ENCODE results near the gene SPEF1. TPM values are rescaled to one million over a fixed set of nuclear protein-coding genes. Genes with fewer than 3 reads are reported as not detected.
A peak's percentile ranks its signal among the peaks of the same experiment; 100 is the strongest.
"Not testable (repeated sequence)": the region's sequence is repeated elsewhere in the genome, so short reads cannot be mapped to it uniquely, and the experiment has no call there.

The SPEF1 gene
- polyA plus RNA-seq, 1 donor, result 0.11 TPM

DNA sequence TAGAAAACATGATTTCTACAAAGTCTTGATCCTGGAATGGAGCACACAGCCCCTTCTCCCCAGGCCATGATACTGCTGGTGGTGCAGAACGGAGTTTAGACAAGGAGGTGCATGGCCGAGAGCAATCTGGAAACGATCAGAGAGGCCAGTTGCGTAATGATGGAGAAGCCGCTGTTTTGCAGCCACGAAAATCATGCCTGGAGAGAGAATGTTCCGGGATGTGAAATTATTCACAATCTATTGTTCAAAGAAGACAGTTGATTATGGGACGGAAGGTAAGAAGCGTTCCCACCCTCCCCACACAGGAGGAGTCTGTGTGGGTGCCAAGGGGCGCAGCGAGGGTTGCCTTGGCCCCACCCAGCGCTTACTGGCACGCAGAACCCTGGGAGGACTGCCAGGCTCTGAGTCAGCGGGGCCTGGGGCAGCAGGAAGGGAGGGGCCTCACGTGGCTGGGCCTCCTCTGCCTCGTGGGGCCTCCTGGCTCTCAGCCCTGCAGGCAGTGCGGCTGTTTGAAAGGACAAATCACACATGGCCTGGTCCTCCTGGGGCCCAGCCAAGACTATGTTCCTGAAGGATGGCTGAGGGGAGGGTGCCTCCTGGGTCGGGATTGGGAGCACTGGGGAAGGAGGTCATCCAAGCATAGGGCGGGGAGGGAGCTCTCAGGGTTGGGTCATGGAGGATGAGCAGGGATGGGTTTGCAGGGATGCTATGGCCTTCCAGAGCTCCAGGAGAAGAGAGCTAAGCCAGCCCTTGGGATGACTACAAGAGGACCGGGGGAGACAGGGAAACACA, 30.4 kb upstream of the SPEF1 start:
- peak; percentile 86 for DNase-seq (ENCODE audit: low read depth)

DNA sequence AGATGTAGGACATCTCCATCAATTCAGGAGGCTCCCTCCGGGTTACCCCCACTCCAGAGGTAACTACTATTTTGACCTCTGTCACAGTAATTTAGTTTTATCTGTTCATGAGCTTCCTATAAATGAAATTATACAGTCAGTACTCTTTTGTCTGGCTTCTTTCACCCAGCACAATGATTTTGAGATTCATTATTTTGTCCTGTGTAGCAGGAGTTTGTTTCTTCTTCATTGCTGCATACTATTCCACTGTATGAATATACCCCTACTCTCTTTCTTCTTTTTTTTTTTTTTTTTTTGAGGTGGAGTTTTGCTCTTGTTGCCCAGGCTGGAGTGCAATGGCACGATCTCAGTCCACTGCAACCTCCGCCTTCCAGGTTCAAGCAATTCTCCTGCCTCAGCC, 27.3 kb upstream of the SPEF1 start:
- DNase-seq (ENCODE audit: low read depth), result no peak

DNA sequence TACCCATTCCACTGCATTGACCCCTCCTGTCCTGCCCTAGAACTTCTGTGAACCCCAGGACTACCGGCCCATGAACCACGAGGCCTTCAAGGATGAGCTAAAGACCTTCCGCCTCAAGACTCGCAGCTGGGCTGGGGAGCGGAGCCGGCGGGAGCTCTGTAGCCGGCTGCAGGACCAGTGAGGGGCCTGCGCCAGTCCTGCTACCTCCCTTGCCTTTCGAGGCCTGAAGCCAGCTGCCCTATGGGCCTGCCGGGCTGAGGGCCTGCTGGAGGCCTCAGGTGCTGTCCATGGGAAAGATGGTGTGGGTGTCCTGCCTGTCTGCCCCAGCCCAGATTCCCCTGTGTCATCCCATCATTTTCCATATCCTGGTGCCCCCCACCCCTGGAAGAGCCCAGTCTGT, 23.5 kb upstream of the SPEF1 start:
- DNase-seq (ENCODE audit: low read depth), result no peak

DNA sequence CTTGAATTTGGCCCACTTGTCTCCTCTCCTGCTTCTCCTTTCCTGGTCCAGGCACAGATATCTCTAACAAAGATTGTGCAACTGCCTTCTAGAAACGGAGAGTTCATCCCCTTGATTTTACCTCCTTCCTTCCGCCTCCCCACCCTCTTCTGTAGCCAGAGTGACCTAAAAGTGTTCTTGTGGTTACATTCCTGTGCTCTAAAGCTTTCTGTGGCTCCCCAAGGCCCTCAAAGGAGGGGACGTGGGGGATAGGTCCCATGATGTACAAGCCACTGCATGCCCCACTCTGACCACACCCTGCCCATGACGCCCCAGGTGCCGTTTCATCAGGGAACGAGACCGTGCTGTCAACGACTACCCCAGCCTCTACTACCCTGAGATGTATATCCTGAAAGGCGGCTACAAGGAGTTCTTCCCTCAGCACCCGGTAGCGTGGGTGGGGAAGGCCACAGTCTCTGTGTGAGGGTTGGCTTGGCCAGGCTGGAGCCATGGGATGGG, 23.1 kb upstream of the SPEF1 start:
- DNase-seq (ENCODE audit: low read depth), result no peak

DNA sequence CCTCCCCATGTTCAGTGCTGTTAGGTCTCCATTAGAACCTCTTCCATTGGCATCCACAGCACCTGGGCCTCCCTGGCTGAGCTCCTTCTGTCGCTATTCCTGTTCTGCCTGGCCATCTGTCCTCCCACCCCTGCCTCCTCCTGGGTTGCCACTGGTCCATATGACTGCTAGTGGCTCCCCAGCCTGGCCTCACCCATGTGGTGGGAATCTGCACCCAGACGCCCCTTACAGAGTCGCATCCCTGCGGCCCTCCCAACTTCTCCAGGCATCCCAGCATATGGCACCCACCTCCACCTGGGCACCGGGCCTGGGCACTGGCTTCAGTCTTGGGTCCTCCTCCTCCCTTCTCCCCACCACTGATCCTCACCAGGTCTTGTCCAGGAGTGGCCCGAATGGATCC, 22.6 kb upstream of the SPEF1 start:
- no peak for DNase-seq (ENCODE audit: low read depth)

- no peak for DNase-seq (ENCODE audit: low read depth)
These were observed 22.0 kb upstream of the SPEF1 start for GRCh38 chr20:3803289-3803688.

GRCh38 chr20:3802524-3803239, 21.4 kb upstream of the SPEF1 start:
- DNase-seq (ENCODE audit: low read depth), result no peak

GRCh38 chr20:3801846-3802245, 20.6 kb upstream of the SPEF1 start:
- no peak for DNase-seq (ENCODE audit: low read depth)

DNA sequence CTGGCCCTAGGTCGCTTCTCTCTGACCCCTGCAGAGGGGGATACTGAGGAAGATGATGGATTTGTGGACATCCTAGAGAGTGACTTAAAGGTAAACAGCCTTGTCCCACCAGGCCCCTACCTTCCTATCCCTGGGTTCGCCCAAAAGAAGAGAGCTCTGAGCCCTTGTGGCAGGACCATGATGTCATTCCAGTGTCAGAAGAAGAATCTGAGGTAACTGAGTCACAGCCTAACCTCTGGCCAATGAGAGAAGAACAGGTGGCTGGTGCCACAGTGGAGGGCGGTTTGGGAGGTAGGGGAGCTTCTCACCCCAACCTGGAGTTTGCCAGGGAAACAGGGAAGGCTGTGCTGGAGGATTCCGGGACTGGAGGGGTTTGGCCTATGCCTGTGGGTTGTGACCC, 20.1 kb upstream of the SPEF1 start:
- no peak for DNase-seq (ENCODE audit: low read depth)

DNA sequence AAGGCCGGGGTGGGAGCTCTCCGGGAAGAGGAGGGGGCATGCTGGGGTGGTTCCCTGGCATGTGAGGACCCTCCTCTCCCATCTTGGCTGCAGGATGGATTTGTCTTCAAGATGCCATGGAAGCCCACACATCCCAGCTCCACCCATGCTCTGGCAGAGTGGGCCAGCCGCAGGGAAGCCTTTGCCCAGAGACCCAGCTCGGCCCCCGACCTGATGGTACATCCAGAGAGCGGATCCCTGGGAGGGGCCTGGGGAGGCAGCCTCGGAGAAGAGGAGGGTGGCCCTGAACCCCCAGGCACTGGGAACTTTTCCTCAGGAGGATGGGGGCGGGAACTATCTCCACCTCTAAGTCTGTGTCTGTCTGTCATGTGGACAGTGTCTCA, 19.6 kb upstream of the SPEF1 start:
- no peak for DNase-seq (ENCODE audit: low read depth)

DNA sequence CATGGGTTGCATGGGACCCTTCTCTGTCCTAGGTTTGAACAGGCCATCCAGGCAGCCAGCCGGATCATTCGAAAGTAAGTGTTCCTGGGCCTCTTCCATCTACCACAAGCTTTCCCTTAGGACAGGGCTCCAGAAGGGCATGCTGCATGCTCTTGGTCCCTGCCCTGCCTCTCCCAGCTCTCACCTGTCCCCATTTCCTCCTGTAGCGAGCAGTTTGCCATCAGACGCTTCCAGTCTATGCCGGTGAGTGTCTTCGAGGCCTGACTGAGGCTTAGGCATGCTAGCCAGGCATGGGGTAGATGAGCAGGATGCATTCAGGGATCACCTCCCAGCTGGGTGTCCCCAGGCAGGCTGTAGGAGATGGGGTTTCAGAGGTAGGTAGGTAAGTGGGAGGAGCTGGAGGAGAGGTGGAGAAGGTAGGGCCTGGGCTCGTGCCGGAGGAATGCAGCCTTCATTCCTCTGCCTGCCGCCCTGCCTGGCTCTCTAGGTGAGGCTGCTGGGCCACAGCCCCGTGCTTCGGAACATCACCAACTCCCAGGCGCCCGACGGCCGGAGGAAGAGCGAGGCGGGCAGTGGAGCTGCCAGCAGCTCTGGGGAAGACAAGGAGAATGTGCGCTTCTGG, 19.1 kb upstream of the SPEF1 start:
- no peak for DNase-seq (ENCODE audit: low read depth)

DNA sequence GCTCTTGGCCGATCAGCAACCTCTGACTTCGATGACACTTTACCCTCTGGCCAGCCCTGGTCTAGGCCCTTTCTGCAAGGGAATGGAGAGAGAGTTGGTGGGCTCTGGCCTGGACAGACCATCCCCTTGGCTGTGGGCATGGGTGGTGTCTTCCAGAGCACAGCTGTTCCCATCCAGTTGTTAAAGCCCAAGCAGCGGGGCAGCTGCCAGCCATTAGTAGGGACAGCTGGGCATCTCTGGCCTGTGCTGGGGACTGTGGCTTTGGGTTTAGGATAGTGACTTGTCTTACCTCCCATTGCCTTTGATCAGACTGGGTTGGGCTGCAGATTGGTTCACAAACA, 17.6 kb upstream of the SPEF1 start:
- DNase-seq (ENCODE audit: low read depth), result no peak

DNA sequence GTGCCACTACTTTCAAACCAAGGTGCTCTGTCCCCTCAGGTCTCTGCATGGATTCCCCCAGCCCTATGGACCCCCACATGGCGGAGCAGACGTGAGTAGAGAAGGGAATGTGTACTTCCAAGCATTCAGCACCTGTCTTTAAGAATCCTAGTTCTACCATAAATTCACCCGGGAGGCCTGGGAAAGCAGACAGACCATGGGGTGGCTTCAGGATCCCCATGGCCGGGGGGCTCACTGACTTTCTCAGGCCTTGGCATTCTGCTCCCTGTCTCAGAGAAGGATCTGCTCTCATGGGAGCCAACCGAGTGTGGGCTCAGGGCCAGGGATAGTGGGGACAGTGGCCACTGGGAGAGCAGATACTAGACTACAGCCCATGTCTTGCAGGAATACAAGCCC, 17.1 kb upstream of the SPEF1 start:
- no peak for DNase-seq (ENCODE audit: low read depth)

DNA sequence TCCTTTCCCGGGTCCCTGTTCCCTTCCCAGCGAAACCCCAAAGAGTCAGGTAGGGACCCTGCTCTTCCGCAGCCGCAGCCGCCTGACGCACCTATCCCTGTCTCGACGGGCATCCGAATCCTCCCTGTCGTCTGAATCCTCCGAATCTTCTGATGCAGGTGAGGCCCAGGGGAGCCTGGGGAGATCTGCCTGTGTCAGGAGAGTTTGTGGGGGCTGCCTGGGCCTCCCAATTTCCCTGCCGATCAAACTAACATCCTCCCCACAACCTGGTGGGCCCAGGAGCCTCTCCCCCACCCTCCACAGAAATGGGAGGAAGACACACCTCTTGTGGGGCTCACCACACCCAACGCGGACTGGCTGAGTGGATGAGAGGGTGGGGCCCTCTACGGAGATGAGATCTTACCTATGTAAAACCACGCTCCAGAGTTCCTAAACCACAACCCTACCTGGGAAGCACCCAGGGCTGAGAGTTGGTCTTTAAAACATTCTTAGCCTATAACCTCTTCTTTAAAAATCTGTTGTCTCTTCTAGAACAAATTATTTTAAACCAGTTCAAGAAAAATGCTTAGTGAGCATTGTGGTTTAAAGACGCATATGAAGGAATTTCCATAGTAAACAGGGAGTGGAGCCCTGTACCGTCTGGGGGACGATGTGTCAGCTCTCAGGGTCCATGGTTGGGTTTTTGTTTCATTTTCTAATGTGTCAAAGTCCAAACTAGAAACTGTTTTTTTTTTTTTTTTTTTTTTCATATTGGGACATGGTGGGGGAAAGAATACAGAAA, 16.5 kb upstream of the SPEF1 start:
- DNase-seq (ENCODE audit: low read depth), result no peak

DNA sequence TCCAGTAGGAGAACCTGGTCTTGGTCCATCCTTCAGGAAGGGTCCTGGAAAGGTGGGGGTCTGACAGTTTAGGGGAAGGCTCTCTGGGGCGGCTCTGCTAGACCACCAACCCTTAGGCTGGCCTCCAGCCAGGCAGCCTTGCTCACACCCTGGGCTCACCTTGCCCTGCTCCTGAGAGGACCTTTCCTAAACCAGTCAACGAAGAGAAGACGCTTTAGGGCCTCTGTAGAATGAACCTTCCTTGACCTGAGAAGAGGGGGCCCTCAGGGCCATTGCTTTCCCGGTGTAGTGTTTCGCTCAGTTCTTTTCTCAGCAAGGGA, 15.9 kb upstream of the SPEF1 start:
- no peak for DNase-seq (ENCODE audit: low read depth)

DNA sequence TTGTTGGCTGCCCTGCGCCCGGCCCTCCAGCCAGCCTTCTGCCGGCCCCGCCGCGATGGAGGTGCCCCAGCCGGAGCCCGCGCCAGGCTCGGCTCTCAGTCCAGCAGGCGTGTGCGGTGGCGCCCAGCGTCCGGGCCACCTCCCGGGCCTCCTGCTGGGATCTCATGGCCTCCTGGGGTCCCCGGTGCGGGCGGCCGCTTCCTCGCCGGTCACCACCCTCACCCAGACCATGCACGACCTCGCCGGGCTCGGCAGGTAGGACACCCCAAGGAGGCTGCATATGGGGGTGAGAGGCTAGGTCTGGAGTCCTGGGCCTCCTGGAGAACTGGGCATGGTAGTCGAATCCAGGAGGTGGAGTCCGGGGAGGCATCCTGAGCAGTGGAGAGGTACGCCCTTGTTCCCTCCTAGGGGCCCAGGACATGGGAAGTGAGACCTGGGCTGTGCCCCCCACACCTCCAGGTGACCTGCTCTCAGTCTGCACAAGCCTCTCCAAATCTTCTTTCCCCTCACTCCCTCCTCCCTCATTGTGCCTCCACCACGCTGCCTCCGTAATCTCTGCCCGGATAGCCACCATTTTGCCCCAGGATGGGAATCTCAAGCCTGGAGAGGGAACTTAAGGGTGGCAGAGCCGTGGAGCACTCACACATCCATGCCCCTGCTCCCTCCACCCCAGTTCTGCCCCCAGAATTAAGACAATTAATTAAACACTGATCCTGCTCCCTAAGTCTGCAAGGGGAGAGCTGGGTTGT, 15.4 kb upstream of the SPEF1 start:
- no peak for DNase-seq (ENCODE audit: low read depth)

- peak; percentile 76 for DNase-seq (ENCODE audit: low read depth)
These were observed 14.5 kb upstream of the SPEF1 start, which contains the start of gene CDC25B for GRCh38 chr20:3795511-3796468. Gene CDC25B (plus strand): TSS chr20:3796310. CDS start chr20:3796532, 222 bp downstream.

DNA sequence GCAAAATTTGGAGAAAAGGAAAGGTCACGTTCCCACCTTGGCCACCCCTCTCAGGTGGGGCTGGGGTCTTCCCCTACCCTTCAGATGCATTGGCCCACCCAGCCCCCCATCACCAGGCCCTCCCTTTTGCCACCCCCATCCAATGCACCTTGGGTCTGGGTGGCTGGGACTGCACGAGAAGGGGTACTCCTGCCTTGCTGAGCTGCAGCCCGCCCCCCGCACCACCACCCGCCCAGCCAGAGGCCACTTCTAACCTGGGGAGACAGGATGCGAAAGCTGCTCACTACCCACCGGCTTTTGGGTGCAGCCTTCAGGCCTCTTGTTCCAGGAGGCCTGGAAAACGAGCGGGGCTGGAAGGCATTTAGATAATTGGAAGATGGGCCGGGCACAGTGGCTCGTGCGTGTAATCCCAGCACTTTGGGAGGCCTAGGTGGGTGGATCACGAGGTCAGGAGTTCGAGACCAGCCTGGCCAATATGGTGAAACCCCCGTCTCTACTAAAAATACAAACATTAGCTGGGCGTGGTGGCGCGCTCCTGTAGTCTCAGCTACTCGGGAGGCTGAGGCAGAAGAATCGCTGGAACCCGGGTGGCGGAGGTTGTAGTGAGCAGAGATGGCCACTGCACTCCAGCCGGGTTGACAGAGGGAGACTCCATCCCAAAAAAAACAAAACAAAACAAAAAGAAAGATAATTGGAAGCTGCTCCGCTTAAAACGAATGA, 13.6 kb upstream of the SPEF1 start:
- no peak for DNase-seq (ENCODE audit: low read depth)

DNA sequence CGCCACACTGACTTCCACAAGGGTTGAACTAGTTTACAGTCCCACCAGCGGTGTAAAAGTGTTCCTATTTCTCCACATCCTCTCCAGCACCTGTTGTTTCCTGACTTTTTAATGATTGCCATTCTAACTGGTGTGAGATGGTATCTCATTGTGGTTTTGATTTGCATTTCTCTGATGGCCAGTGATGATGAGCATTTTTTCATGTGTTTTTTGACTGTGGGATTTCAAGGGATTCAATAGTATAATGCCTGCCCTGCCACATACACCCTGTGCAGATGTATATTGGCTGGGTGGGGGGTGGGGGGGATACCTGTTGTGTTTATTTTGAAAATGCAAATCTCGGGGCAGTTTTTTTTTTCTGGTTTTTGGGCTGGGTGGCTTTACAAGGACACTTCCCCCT, 12.9 kb upstream of the SPEF1 start:
- DNase-seq (ENCODE audit: low read depth), result not testable (repeated sequence)

- not testable (repeated sequence) for DNase-seq (ENCODE audit: low read depth)
These were observed 8.0 kb upstream of the SPEF1 start for GRCh38 chr20:3789201-3789600.
